Measurements from ENCODE around the gene TXNDC2. TPM values are rescaled to one million over a fixed set of nuclear protein-coding genes. Genes with fewer than 3 reads are reported as not detected.

TXNDC2 gene
- total RNA-seq, 1 donor from 2014 or later = 0.07 TPM

GRCh38 chr18:9878783-9879242 lies 7.0 kb upstream of the TXNDC2 start:
- no peak overlapping the region for H3K27ac Mint-ChIP-seq (ENCODE audit: unreplicated experiment)
- Histone ChIP-seq H2AFZ (ENCODE audit: low read depth, low read length) (no peak overlapping the region), H3K4me2 (ENCODE audit: low read length) (no peak overlapping the region), H3K4me1 (ENCODE audit: insufficient read depth, low read length) (peaks cover 15% of the 10 kb centered on the region), H3K9me3 (ENCODE audit: insufficient read depth, low read depth, low read length) (no peaks in the 10 kb centered on the region), H3K4me3 (ENCODE audit: insufficient read depth, low read depth, low read length) (no peak overlapping the region), H3K79me2 (ENCODE audit: insufficient read depth, low read length) (no peaks in the 10 kb centered on the region), H3K36me3 (ENCODE audit: insufficient read depth, low read length) (no peaks in the 10 kb centered on the region), H3K9ac (ENCODE audit: low read length) (no peak overlapping the region), H4K20me1 (ENCODE audit: insufficient read depth, low read length) (no peaks in the 10 kb centered on the region), H3K27me3 (ENCODE audit: insufficient read depth, low read length) (no peaks in the 10 kb centered on the region), H3K27ac (ENCODE audit: low read depth, low read length) (no peak overlapping the region)
- peaks cover 14% of the 10 kb centered on the region for H3K4me1 Mint-ChIP-seq (ENCODE audit: low read depth, unreplicated experiment)
- no peak overlapping the region for H3K4me3 Mint-ChIP-seq (ENCODE audit: unreplicated experiment)
- FAIRE-seq = no peak
- TF ChIP-seq, protein P1, sequence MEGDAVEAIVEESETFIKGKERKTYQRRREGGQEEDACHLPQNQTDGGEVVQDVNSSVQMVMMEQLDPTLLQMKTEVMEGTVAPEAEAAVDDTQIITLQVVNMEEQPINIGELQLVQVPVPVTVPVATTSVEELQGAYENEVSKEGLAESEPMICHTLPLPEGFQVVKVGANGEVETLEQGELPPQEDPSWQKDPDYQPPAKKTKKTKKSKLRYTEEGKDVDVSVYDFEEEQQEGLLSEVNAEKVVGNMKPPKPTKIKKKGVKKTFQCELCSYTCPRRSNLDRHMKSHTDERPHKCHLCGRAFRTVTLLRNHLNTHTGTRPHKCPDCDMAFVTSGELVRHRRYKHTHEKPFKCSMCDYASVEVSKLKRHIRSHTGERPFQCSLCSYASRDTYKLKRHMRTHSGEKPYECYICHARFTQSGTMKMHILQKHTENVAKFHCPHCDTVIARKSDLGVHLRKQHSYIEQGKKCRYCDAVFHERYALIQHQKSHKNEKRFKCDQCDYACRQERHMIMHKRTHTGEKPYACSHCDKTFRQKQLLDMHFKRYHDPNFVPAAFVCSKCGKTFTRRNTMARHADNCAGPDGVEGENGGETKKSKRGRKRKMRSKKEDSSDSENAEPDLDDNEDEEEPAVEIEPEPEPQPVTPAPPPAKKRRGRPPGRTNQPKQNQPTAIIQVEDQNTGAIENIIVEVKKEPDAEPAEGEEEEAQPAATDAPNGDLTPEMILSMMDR (IDR thresholded peaks at IDR 0.05; ENCODE audit: insufficient read depth, low read depth, low read length) = no peak
- TF ChIP-seq EZH2 (IDR thresholded peaks at IDR 0.05; ENCODE audit: insufficient read depth, low read length) = no peak
- no peaks in the 10 kb centered on the region for H3K36me3 Mint-ChIP-seq (ENCODE audit: low read depth, unreplicated experiment)
- no peak for DNase-seq (ENCODE audit: low read depth)
- no peaks in the 10 kb centered on the region for H3K9me3 Mint-ChIP-seq (ENCODE audit: unreplicated experiment)
- H3K27me3 Mint-ChIP-seq (ENCODE audit: low read depth, unreplicated experiment) = no peaks in the 10 kb centered on the region

- Histone ChIP-seq H3K4me1 (ENCODE audit: insufficient read depth, low read length) (no peaks in the 10 kb centered on the region), H3K27ac (ENCODE audit: low read depth, low read length) (no peak overlapping the region), H3K36me3 (ENCODE audit: insufficient read depth, low read length) (no peaks in the 10 kb centered on the region), H3K27me3 (ENCODE audit: insufficient read depth, low read length) (no peaks in the 10 kb centered on the region), H3K79me2 (ENCODE audit: insufficient read depth, low read length) (no peaks in the 10 kb centered on the region), H2AFZ (ENCODE audit: low read depth, low read length) (no peak overlapping the region), H3K4me3 (ENCODE audit: insufficient read depth, low read depth, low read length) (no peak overlapping the region), H4K20me1 (ENCODE audit: insufficient read depth, low read length) (no peaks in the 10 kb centered on the region), H3K9me3 (ENCODE audit: insufficient read depth, low read depth, low read length) (no peaks in the 10 kb centered on the region), H3K9ac (ENCODE audit: low read length) (no peak overlapping the region), H3K4me2 (ENCODE audit: low read length) (no peak overlapping the region)
- FAIRE-seq (no peak), DNase-seq (ENCODE audit: low read depth) (no peak)
- Mint-ChIP-seq H3K27me3 (ENCODE audit: low read depth, unreplicated experiment) (no peaks in the 10 kb centered on the region), H3K4me1 (ENCODE audit: low read depth, unreplicated experiment) (peaks cover 4% of the 10 kb centered on the region), H3K36me3 (ENCODE audit: low read depth, unreplicated experiment) (no peaks in the 10 kb centered on the region), H3K9me3 (ENCODE audit: unreplicated experiment) (peaks cover 5% of the 10 kb centered on the region), H3K4me3 (ENCODE audit: unreplicated experiment) (no peak overlapping the region), H3K27ac (ENCODE audit: unreplicated experiment) (no peak overlapping the region)
- TF ChIP-seq, protein P1 (IDR thresholded peaks at IDR 0.05; ENCODE audit: insufficient read depth, low read depth, low read length) = no peak
- TF ChIP-seq EZH2 (IDR thresholded peaks at IDR 0.05; ENCODE audit: insufficient read depth, low read length) = no peak
Measured at GRCh38 chr18:9884090-9884489, 1.7 kb upstream of the TXNDC2 start.

GRCh38 chr18:9884532-9885140 lies 1.1 kb upstream of the TXNDC2 start:
- no peaks in the 10 kb centered on the region for H3K27me3 ChIP-seq (ENCODE audit: insufficient read depth, low read length)
- H3K9ac ChIP-seq (ENCODE audit: low read length) = no peak overlapping the region
- no peaks in the 10 kb centered on the region for H3K4me1 ChIP-seq (ENCODE audit: insufficient read depth, low read length)
- no peaks in the 10 kb centered on the region for H3K79me2 ChIP-seq (ENCODE audit: insufficient read depth, low read length)
- no peak overlapping the region for H3K27ac Mint-ChIP-seq (ENCODE audit: unreplicated experiment)
- H3K4me2 ChIP-seq (ENCODE audit: low read length) = no peak overlapping the region
- peaks cover 4% of the 10 kb centered on the region for H3K4me1 Mint-ChIP-seq (ENCODE audit: low read depth, unreplicated experiment)
- no peak for TF ChIP-seq EZH2 (IDR thresholded peaks at IDR 0.05; ENCODE audit: insufficient read depth, low read length)
- TF ChIP-seq, protein P1 (IDR thresholded peaks at IDR 0.05; ENCODE audit: insufficient read depth, low read depth, low read length) = no peak
- H3K4me3 Mint-ChIP-seq (ENCODE audit: unreplicated experiment) = no peak overlapping the region
- DNase-seq (ENCODE audit: low read depth) = no peak
- H3K27ac ChIP-seq (ENCODE audit: low read depth, low read length) = no peak overlapping the region
- FAIRE-seq = no peak
- H2AFZ ChIP-seq (ENCODE audit: low read depth, low read length) = no peak overlapping the region
- no peaks in the 10 kb centered on the region for H4K20me1 ChIP-seq (ENCODE audit: insufficient read depth, low read length)
- H3K9me3 Mint-ChIP-seq (ENCODE audit: unreplicated experiment) = peaks cover 5% of the 10 kb centered on the region
- no peaks in the 10 kb centered on the region for H3K36me3 ChIP-seq (ENCODE audit: insufficient read depth, low read length)
- no peaks in the 10 kb centered on the region for H3K36me3 Mint-ChIP-seq (ENCODE audit: low read depth, unreplicated experiment)
- H3K9me3 ChIP-seq (ENCODE audit: insufficient read depth, low read depth, low read length) = no peaks in the 10 kb centered on the region
- no peaks in the 10 kb centered on the region for H3K27me3 Mint-ChIP-seq (ENCODE audit: low read depth, unreplicated experiment)
- no peak overlapping the region for H3K4me3 ChIP-seq (ENCODE audit: insufficient read depth, low read depth, low read length)

All from astrocyte (in vitro differentiated cells and primary cell).